Measurements from ENCODE around the gene TLR6.
A peak's percentile ranks its signal among the peaks of the same experiment; 100 is the strongest.

The TLR6 gene

GRCh38 chr4:38856524-38857337 is at the start of gene TLR6:
Gene TLR6 (minus strand): TSS chr4:38856817. CDS start chr4:38829473, 27,344 bp downstream.
- DNase-seq = peak; percentile 7

GRCh38 chr4:38905652-38906385 is 49.2 kb upstream of the TLR6 start:
- no peak for DNase-seq

- DNase-seq = no peak
Observed at GRCh38 chr4:38904682-38905081, 48.1 kb upstream of the TLR6 start.

GRCh38 chr4:38904090-38904666 is 47.6 kb upstream of the TLR6 start:
- DNase-seq = no peak

GRCh38 chr4:38902695-38903094 is 46.1 kb upstream of the TLR6 start:
- peak; percentile 1 for DNase-seq

- no peak for DNase-seq
Observed at GRCh38 chr4:38902221-38902620, 45.6 kb upstream of the TLR6 start.

GRCh38 chr4:38898245-38898644 is 41.6 kb upstream of the TLR6 start:
- DNase-seq = no peak

- no peak for DNase-seq
Observed at GRCh38 chr4:38896940-38897339, 40.3 kb upstream of the TLR6 start.

GRCh38 chr4:38894322-38894982 is 37.8 kb upstream of the TLR6 start:
- no peak for DNase-seq

GRCh38 chr4:38891051-38891983 is 34.7 kb upstream of the TLR6 start:
- no peak for DNase-seq

GRCh38 chr4:38889143-38889542 is 32.5 kb upstream of the TLR6 start:
- DNase-seq = no peak

- no peak for DNase-seq
Observed at GRCh38 chr4:38884254-38884653, 27.6 kb upstream of the TLR6 start.

GRCh38 chr4:38876636-38877035 is 20.0 kb upstream of the TLR6 start:
- DNase-seq = no peak

- DNase-seq = no peak
Observed at GRCh38 chr4:38873290-38873944, 16.8 kb upstream of the TLR6 start.

GRCh38 chr4:38872620-38873019 is 16.0 kb upstream of the TLR6 start:
- DNase-seq = no peak

- DNase-seq = no peak
Observed at GRCh38 chr4:38871593-38871992, 15.0 kb upstream of the TLR6 start.

- DNase-seq = no peak
Observed at GRCh38 chr4:38870098-38870808, 13.6 kb upstream of the TLR6 start.

- no peak for DNase-seq
Observed at GRCh38 chr4:38869511-38869910, 12.9 kb upstream of the TLR6 start.

- no peak for DNase-seq
Observed at GRCh38 chr4:38868059-38868960, 11.7 kb upstream of the TLR6 start.

Measured in NCI-H146 (cell line).